Small intestine (tissue), 7 donors: ENCODE data around the gene PAQR4. TPM values are rescaled to one million over a fixed set of nuclear protein-coding genes. Genes with fewer than 3 reads are reported as not detected.

ENCODE experiments used
- DNase-seq, 2 donors: peaks; one replicate each; pipeline versions ENCODE4 v3.0.0 to v3.0.0-alpha.2; 2013
- FAIRE-seq: peaks from 2 replicates; lab custom pipeline; 2012; peaks lifted over from hg19 to GRCh38; lab: Jason Lieb, UNC
- H3K27ac ChIP-seq, 3 donors: one replicate each; pipeline ENCODE4 v1.5.1; 2013; ENCODE audit warnings: low read length in 2 of 3, mild to moderate bottlenecking in 2 of 3, control low read depth in 1 of 3, inconsistent platforms in 1 of 3, low read depth in 1 of 3, moderate library complexity in 1 of 3
- H3K27me3 ChIP-seq, 3 donors: one replicate each; pipeline ENCODE4 v1.6.1; 2013; ENCODE audit warnings: low read length in 3 of 3, inconsistent platforms in 1 of 3; ENCODE audit not compliant: control insufficient read depth in 3 of 3, insufficient read depth in 3 of 3
- H3K36me3 ChIP-seq, 3 donors: one replicate each; pipeline ENCODE4 v1.6.1; 2013; ENCODE audit warnings: low read length in 3 of 3, inconsistent platforms in 1 of 3, low read depth in 1 of 3, mild to moderate bottlenecking in 1 of 3, moderate library complexity in 1 of 3; ENCODE audit not compliant: control insufficient read depth in 3 of 3, insufficient read depth in 2 of 3
- H3K4me1 ChIP-seq, 3 donors: one replicate each; pipeline ENCODE4 v1.6.1; 2013; ENCODE audit warnings: low read length in 2 of 3, inconsistent platforms in 1 of 3, low read depth in 1 of 3, mild to moderate bottlenecking in 1 of 3, moderate library complexity in 1 of 3; ENCODE audit not compliant: control insufficient read depth in 3 of 3, insufficient read depth in 2 of 3
- H3K4me3 ChIP-seq, 3 donors: one replicate each; pipeline ENCODE4 v1.5.1; 2013; ENCODE audit warnings: low read length in 3 of 3, control low read depth in 1 of 3, inconsistent platforms in 1 of 3, low read depth in 1 of 3, mild to moderate bottlenecking in 1 of 3, moderate library complexity in 1 of 3
- H3K9me3 ChIP-seq, 2 donors: one replicate each; pipeline ENCODE4 v1.6.1; 2013; ENCODE audit warnings: low read depth in 1 of 2, low read length in 1 of 2; ENCODE audit not compliant: control insufficient read depth in 2 of 2, insufficient read depth in 1 of 2
- WGBS, 3 donors: extraction: QIAGEN DNeasy Blood & Tissue Kit; methylation state at CpG; one replicate each; pipeline ENCODE4 v1.1.7; 2013; 5-methylcytosine and 5-hydroxymethylcytosine counted together
- polyA plus RNA-seq, 4 donors: library from polyadenylated mRNA; stranded (reverse) in 3 of 4; unstranded in 1 of 4; fragments of 200-250 nt in 3 of 4; fragments of 120-200 nt in 1 of 4; gene quantifications; one replicate each; pipeline versions ENCODE4 v1.2.1 to v1.2.3, GENCODE V29; 2013
- donor health status: healthy with polysubstance abuse.
- donor health status: control.
- donor health status: control.
- donor health status: Bipolar disorder and iron deficiency.
- donor health status: healthy.

The PAQR4 gene
- polyA plus RNA-seq, 4 donors: 1.4 to 19.4 (median 6.9) TPM

- Histone ChIP-seq H3K4me1 (peaks cover 3 to 29% (median 3%) of the 10 kb centered on the region in 3 donors), H3K27me3 (peaks cover 13 to 34% (median 19%) of the 10 kb centered on the region in 3 donors), H3K27ac (peak overlapping the region in 1 of 3 donors; percentile 40), H3K36me3 (peaks cover 0 to 42% (median 0%) of the 10 kb centered on the region in 3 donors), H3K9me3 (no peaks in the 10 kb centered on the region), H3K4me3 (peak overlapping the region; percentile 63 to 80 (median 76))
- FAIRE-seq: no peak
- WGBS, 3 donors: 0 to 2% (median 1%) methylated on average over 52 to 83 of the region's 83 CpGs
- DNase-seq: peak; percentile 51 to 85
Observed at GRCh38 chr16:2969545-2970521, 685 bp downstream of the PAQR4 start.

DNA sequence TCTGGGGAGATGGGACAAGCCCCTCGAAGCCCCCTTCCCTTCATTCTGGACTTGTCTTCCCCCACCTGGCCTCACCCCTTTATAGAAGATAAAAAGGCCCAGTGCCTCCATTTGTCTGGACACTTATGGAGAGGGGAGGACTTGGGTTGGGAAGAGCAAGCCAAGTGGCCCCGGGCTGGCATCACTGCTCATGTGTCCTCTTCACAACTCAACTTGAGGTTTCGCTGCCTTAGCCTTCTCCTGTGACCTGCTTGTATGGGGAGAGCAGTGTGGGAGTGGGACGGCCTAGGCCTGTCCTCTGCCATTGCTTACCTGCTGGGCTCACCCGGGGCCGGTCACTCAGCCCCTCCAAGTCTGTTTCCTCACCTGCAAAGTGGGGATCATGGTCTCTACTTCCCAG, 1.4 kb downstream of the PAQR4 start:
- Histone ChIP-seq H3K27me3 (peaks cover 13 to 28% (median 18%) of the 10 kb centered on the region in 3 donors), H3K4me3 (peak overlapping the region in 2 of 3 donors; percentile 63 to 76), H3K9me3 (no peaks in the 10 kb centered on the region), H3K4me1 (peaks cover 3 to 25% (median 3%) of the 10 kb centered on the region in 3 donors), H3K36me3 (peaks cover 0 to 49% (median 0%) of the 10 kb centered on the region in 3 donors), H3K27ac (no peak overlapping the region)
- 71 to 81% (median 73%) methylated on average over 6 of the region's 6 CpGs for WGBS, 3 donors
- DNase-seq (no peak), FAIRE-seq (no peak)

GRCh38 chr16:2971134-2971984, 2.2 kb downstream of the PAQR4 start:
- DNase-seq (no peak), FAIRE-seq (no peak)
- Histone ChIP-seq H3K27me3 (peaks cover 12 to 20% (median 13%) of the 10 kb centered on the region in 3 donors), H3K4me3 (no peak overlapping the region), H3K9me3 (no peaks in the 10 kb centered on the region), H3K36me3 (peaks cover 0 to 56% (median 0%) of the 10 kb centered on the region in 3 donors), H3K27ac (no peak overlapping the region), H3K4me1 (peaks cover 3 to 25% (median 3%) of the 10 kb centered on the region in 3 donors)
- 91 to 94% (median 91%) methylated on average over 33 to 35 of the region's 35 CpGs for WGBS, 3 donors

DNA sequence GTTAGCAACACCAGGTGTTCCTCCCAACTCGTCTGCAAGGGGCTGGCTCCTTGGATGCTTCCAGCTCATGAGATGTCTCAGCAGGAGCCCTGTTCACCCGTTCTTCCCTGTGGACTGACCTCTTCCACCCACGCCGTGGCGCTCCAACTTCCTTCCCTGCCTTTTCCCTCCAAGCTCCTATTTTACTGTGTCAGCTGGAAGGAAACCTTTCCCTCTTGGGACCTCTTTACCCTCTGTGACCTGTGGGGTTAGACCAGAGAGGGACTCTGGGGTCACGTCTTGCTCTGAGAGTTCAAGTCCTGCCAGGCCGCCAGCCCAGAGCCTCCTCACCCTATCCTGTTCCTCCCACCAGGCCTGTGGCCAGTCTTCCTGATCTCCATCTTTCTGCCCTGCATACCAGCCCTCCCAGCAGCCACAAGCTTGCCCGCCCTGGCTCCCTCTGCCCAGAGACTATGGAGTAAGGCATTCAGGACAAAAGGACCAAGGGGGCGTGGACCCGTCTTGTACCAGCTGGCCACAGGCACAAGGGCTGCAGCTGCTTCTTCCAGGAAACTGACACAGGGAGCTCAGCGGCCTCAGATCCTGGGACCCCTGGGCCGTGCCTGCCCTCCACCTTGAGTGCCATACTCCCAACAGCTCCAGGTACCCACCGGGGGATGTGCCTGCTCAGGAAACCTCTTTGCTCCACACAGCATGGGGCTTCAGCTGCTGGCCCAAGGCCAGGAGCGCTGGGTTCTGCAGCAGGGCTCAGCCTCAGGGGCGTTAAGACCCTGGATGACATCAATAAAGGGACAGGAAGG, 3.0 kb downstream of the PAQR4 start:
- no peak for DNase-seq

DNA sequence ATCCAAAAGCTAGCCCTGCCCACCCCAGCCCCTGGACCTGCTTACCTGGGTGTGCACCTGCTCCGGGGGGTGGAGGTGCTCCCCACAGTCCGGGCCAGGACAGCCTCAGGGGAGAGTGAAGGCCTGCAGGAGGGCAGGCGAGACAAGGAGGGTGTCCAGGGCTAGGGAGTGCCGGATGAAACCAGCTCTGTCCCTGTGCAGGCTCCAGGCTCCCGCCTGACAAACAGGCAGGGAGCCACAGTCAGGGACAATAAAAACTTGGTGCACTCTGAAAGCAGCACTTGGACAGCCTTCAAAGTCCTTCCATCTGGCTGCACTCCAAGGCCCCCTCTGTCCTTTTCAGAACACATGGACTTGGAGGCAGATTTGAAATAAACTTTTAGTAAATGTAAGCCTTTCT, 3.9 kb downstream of the PAQR4 start:
- H3K27ac ChIP-seq: no peak overlapping the region
- no peaks in the 10 kb centered on the region for H3K9me3 ChIP-seq
- FAIRE-seq (no peak), DNase-seq (no peak)
- H3K36me3 ChIP-seq: peaks cover 0 to 71% (median 0%) of the 10 kb centered on the region in 3 donors
- 46 to 73% (median 73%) methylated on average over 5 of the region's 5 CpGs for WGBS, 3 donors
- H3K27me3 ChIP-seq: peaks cover 0 to 7% (median 0%) of the 10 kb centered on the region in 3 donors
- peaks cover 0 to 18% (median 3%) of the 10 kb centered on the region in 3 donors for H3K4me1 ChIP-seq
- H3K4me3 ChIP-seq: no peak overlapping the region

More for the DNA sequence above, 3.0 kb downstream of the PAQR4 start:
- no peak for FAIRE-seq
- H3K9me3 ChIP-seq: no peaks in the 10 kb centered on the region
- WGBS, 3 donors: 79 to 80% (median 79%) methylated on average over 15 of the region's 15 CpGs
- peaks cover 8 to 15% (median 8%) of the 10 kb centered on the region in 3 donors for H3K27me3 ChIP-seq
- peaks cover 0 to 25% (median 3%) of the 10 kb centered on the region in 3 donors for H3K4me1 ChIP-seq
- no peak overlapping the region for H3K27ac ChIP-seq
- H3K4me3 ChIP-seq: no peak overlapping the region
- H3K36me3 ChIP-seq: peaks cover 0 to 65% (median 0%) of the 10 kb centered on the region in 3 donors

- FAIRE-seq (no peak), DNase-seq (no peak)
- Histone ChIP-seq H3K9me3 (no peaks in the 10 kb centered on the region), H3K27ac (no peak overlapping the region), H3K4me3 (no peak overlapping the region), H3K4me1 (peaks cover 0 to 12% (median 0%) of the 10 kb centered on the region in 3 donors), H3K27me3 (no peaks in the 10 kb centered on the region), H3K36me3 (peaks cover 0 to 71% (median 0%) of the 10 kb centered on the region in 3 donors)
- 87 to 94% (median 89%) methylated on average over 13 to 17 of the region's 17 CpGs for WGBS, 3 donors
Observed at GRCh38 chr16:2973605-2974318, 4.6 kb downstream of the PAQR4 start.

GRCh38 chr16:2974319-2975056, 5.3 kb downstream of the PAQR4 start:
- no peaks in the 10 kb centered on the region for H3K27me3 ChIP-seq
- no peak overlapping the region for H3K4me3 ChIP-seq
- DNase-seq (no peak), FAIRE-seq (no peak)
- H3K9me3 ChIP-seq: no peaks in the 10 kb centered on the region
- peaks cover 0 to 13% (median 0%) of the 10 kb centered on the region in 3 donors for H3K4me1 ChIP-seq
- peaks cover 0 to 71% (median 0%) of the 10 kb centered on the region in 3 donors for H3K36me3 ChIP-seq
- no peak overlapping the region for H3K27ac ChIP-seq
- 91 to 94% (median 93%) methylated on average over 14 to 15 of the region's 15 CpGs for WGBS, 3 donors
